Neuron (in vitro differentiated cells): ENCODE data around the gene FHOD3.
A peak's percentile ranks its signal among the peaks of the same experiment; 100 is the strongest.

Experiments
- H2AFZ ChIP-seq: one replicate; pipeline ENCODE4 v1.6.1; 2013; ENCODE audit warnings: low read depth, mild to moderate bottlenecking, inconsistent platforms, low read length, moderate library complexity
- H3K27me3 ChIP-seq: one replicate; pipeline ENCODE4 v1.6.1; 2013; ENCODE audit warnings: low read length; ENCODE audit not compliant: insufficient read depth
- H3K36me3 ChIP-seq: one replicate; pipeline ENCODE4 v1.6.1; 2013; ENCODE audit warnings: low read length; ENCODE audit not compliant: insufficient read depth
- H3K4me1 ChIP-seq: one replicate; pipeline ENCODE4 v1.6.1; 2013; ENCODE audit warnings: low read length; ENCODE audit not compliant: insufficient read depth
- H3K4me3 ChIP-seq: 2 replicates; pipeline ENCODE4 v1.5.1; 2013; ENCODE audit warnings: mild to moderate bottlenecking, low read length, moderate library complexity
- H3K9me3 ChIP-seq: one replicate; pipeline ENCODE4 v1.6.1; 2013; ENCODE audit warnings: low read length

FHOD3 gene

DNA sequence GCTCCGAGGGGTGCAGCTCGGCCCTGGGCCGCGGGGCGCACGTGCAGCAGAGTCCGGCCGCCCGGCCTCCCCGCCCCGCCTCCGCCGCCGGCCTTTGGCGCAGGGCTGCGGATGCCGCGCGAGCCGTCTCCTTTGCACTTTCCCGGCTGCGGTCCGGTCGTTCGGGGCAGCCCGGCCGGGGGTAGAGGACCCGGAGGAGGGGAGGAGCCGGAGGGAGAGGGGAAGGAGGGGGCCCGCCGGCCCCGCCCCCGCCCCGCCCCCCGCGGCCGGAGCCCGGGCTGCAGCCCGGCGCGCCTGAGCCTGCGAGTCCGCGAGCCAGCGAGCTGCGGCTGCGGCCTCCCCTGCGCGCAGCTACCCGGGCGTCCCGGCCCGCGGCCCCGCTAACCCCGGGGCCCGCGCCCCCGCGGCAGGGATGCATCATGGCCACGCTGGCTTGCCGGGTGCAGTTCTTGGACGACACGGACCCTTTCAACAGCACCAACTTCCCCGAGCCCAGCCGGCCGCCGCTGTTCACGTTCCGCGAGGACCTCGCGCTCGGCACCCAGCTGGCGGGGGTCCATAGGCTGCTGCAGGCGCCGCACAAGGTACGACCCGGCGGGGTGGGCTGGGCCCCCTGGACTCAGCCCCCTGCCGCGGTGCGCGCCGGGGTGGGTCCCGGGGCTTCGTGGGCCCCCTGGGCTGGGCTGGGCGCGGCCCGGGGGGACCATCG, at the start of gene FHOD3:
TSS of gene FHOD3 (plus strand) at position 297 of the 709 bp plus-strand sequence. CDS start at position 420, 123 bp downstream.
- Histone ChIP-seq H2AFZ (peak within 1 kb of the TSS; percentile 62), H3K36me3 (no peaks in the 10 kb centered on the region), H3K4me1 (peaks cover 12% of the 10 kb centered on the region), H3K27me3 (no peaks in the 10 kb centered on the region), H3K9me3 (peaks cover 4% of the 10 kb centered on the region), H3K4me3 (peak within 1 kb of the TSS; percentile 89)

DNA sequence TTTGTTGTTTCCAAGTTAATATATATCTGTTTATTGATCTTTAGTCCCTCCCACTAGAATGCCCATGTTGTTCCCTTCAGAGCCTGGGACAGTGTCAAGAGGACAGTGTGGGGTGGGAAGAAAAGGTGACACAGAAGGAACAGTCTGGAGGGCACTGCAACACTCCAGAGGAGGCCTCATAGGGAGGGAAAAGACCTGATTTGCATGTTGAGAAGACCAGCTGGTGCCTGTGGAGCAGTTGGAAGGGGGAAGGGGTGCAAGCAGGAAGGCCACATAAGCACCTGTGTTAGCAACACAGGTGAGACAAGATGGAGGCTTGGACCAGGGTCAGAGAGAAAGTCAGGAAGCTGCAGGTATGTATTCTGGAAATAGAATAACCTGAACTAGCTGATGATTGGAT, 48.1 kb upstream of the FHOD3 start:
- Histone ChIP-seq H3K4me3 (no peak overlapping the region), H3K36me3 (no peaks in the 10 kb centered on the region), H2AFZ (no peak overlapping the region), H3K27me3 (no peaks in the 10 kb centered on the region), H3K4me1 (no peaks in the 10 kb centered on the region), H3K9me3 (no peaks in the 10 kb centered on the region)

DNA sequence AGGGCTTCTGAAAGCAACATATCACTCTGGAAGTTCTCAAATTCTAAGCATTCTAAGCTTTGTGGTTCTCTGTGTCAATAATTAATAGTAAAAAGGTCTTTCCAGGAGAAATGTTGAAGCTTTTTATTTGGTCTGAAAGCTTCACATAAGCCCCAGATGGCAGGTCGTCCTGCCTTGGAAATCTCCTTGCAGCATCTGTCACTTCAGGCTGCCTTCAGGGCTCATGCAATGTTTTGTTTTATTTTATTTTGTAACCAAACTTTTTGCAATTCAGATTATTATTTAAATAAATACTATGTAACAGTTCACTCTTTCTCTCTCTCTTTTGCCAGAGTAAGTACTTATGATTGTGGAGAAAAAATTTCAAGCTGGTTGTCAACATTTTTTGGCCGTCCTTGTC, 46.7 kb upstream of the FHOD3 start:
- Histone ChIP-seq H3K4me1 (peaks cover 7% of the 10 kb centered on the region), H3K4me3 (no peak overlapping the region), H3K27me3 (no peaks in the 10 kb centered on the region), H3K9me3 (no peaks in the 10 kb centered on the region), H3K36me3 (no peaks in the 10 kb centered on the region), H2AFZ (no peak overlapping the region)

DNA sequence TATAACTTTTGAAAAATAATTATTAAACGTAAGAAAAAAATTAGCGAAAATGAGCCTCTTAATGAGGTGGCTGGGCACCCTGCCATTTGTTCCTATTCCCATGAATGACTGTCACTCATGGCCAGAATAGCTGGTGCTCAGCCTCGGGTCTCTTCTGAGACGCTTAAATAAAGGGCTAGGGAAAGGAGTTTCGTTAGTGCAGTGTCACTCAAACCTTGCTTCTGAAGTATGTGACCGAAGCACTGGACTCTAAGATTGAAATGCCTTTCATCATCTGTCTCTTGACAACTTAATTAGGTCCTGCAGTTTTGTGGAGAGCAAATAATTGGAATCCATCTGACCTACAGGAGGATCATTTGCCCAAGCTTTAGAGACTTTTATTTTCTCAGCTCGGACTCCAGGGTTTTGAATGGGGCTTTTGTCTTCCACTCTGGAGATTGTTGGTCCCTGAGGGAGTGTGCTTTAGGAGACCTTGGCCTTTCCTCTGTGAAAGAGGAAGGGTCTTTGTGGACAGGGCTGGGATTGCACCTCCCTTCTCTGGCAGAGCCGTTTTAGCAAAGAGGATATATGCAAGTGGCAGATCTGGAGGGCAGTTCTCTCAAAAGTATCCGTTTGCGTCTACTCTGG, 42.3 kb upstream of the FHOD3 start:
- Histone ChIP-seq H2AFZ (no peak overlapping the region), H3K4me1 (peaks cover 7% of the 10 kb centered on the region), H3K36me3 (no peaks in the 10 kb centered on the region), H3K9me3 (no peaks in the 10 kb centered on the region), H3K4me3 (no peak overlapping the region), H3K27me3 (peaks cover 3% of the 10 kb centered on the region)

DNA sequence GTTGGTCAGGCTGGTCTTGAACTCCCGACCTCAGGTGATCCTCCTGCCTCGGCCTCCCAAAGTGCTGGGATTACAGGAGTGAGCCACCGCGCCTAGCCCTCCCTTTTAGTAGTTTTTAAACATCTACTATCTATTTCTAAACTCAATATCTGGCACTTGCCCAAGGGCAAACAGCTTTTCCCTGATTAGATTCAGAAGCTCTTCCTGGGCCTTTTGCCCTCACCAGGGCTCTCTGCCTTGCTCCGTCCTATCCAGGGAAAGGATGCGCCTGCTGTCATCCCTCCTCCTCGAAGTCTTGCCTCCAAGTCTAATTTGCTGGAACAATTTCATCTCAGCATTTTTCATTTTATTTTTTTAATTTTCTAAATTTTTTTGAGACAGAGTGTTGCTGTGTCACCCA, 41.4 kb upstream of the FHOD3 start:
- Histone ChIP-seq H3K4me3 (no peak overlapping the region), H3K36me3 (no peaks in the 10 kb centered on the region), H3K4me1 (peaks cover 7% of the 10 kb centered on the region), H3K9me3 (no peaks in the 10 kb centered on the region), H3K27me3 (peaks cover 3% of the 10 kb centered on the region), H2AFZ (no peak overlapping the region)

DNA sequence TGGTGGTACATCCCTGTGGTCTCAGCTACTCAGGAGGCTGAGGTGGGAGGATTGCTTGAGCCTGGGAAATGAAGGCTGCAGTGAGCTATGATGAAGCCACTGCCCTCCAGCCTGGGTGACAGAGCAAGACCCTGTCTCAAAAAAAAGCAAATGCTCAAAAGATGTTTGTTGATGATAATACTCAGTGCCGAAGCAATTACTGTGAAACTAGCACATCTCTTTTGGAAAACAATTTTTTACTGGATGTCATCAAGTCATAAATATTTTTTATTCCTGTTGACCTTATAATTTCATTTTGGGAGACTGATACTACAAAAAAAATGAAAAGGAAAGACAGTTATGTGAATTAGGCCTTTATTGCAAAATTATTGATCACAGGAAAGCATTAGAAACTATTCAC, 34.5 kb upstream of the FHOD3 start:
- Histone ChIP-seq H2AFZ (no peak overlapping the region), H3K4me3 (no peak overlapping the region), H3K27me3 (no peaks in the 10 kb centered on the region), H3K4me1 (no peaks in the 10 kb centered on the region), H3K9me3 (no peaks in the 10 kb centered on the region), H3K36me3 (no peaks in the 10 kb centered on the region)

DNA sequence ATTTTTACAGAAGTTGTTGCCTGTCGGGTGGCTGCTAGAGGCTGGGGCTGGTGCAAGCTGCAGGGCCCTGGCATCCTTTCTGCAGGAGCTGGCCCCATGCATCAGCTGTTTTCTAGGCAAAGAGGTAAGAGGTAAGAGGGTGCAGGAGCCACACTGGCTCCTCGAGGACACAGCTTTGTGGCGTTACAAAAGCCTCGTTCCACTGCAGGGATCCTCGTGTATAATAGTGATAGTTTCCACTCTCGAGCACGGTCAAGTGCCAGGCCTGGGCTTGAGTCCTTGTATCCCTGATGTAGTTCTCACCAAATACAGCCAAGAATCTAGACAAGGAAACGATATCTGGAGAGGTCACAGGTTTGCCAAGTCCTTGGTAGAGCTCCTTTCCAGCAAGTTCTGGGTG, 33.2 kb upstream of the FHOD3 start:
- no peaks in the 10 kb centered on the region for H3K36me3 ChIP-seq
- no peaks in the 10 kb centered on the region for H3K4me1 ChIP-seq
- no peaks in the 10 kb centered on the region for H3K27me3 ChIP-seq
- H3K4me3 ChIP-seq: no peak overlapping the region
- no peaks in the 10 kb centered on the region for H3K9me3 ChIP-seq
- H2AFZ ChIP-seq: no peak overlapping the region

DNA sequence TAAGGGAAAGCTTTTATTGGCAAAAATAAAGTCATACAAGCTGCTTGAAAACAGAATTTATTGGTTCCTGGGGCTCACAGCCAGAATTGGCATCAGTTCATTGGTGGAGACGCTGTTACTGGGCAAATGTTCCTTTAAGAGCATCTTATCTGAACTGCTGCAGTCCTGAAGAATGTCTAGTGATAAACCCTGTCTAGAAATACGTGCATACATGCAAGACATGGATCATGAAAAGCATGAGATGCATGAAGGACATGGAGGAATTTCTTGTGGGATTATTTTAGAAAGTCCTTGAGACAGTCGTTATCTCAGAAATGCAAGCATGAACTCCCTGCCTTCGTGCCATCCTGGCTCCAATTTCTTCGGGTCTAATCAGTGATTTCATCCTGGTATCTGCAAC, 32.5 kb upstream of the FHOD3 start:
- H3K27me3 ChIP-seq: no peaks in the 10 kb centered on the region
- H2AFZ ChIP-seq: no peak overlapping the region
- no peak overlapping the region for H3K4me3 ChIP-seq
- no peaks in the 10 kb centered on the region for H3K9me3 ChIP-seq
- no peaks in the 10 kb centered on the region for H3K4me1 ChIP-seq
- no peaks in the 10 kb centered on the region for H3K36me3 ChIP-seq

DNA sequence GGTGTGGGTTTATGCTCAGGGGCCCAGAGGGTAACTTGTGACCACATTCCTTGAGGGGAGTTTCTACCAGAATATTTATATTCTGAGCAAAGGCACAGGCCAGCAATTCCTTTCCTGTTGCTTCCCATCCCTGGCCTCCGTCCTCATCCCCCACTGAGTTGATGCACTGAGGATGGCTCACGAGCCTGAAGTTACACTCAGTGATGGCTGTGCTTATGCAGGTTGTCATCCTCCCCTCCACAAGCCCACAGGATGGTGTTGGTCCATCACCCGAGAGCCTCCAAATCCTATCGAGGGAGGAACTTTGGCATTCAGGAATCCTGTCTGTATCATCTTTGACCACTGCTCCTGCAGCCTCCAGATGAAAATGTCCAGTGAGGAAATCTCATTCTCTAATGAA, 28.4 kb upstream of the FHOD3 start:
- Histone ChIP-seq H3K4me1 (no peaks in the 10 kb centered on the region), H2AFZ (no peak overlapping the region), H3K9me3 (no peaks in the 10 kb centered on the region), H3K4me3 (no peak overlapping the region), H3K36me3 (no peaks in the 10 kb centered on the region), H3K27me3 (no peaks in the 10 kb centered on the region)

DNA sequence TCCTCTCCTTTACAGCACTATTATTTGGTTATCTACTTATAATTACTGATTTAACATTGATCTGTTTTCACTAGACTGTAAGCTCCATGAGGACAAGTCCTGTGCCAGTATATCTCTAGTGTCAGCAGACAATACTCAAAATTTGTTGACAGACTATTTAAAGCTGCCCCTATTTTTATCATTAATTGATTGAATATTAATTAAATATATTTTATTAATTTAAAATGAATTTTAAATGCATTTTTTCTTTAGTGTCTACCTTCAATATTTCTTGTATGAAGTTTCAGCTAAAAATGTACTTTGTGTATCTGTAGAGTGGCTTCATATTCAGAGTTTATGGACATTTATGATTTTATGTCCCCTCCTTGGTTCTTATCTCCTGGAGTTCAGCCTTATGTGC, 26.4 kb upstream of the FHOD3 start:
- H3K4me3 ChIP-seq: no peak overlapping the region
- H3K27me3 ChIP-seq: no peaks in the 10 kb centered on the region
- no peaks in the 10 kb centered on the region for H3K4me1 ChIP-seq
- no peaks in the 10 kb centered on the region for H3K9me3 ChIP-seq
- H3K36me3 ChIP-seq: no peaks in the 10 kb centered on the region
- no peak overlapping the region for H2AFZ ChIP-seq

DNA sequence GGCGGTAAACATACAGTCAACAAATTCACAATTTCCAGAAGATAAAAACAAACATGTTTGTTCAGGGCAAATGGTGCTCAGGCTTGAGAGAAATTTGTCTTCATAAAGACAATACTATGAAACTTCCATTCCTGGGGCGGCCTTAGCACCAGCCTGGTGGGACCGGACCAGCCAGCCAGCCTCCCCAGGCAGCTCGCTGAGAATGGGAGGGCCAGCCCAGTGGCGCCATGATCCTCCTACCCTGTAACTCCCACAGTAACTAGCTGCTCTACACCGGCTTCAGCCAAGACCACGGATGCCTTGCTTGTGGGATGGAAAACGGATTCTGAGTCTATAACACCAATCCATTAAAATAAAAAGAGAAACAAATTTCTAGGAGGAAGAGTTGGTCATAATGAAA, 24.2 kb upstream of the FHOD3 start:
- no peaks in the 10 kb centered on the region for H3K4me1 ChIP-seq
- H3K36me3 ChIP-seq: no peaks in the 10 kb centered on the region
- no peak overlapping the region for H2AFZ ChIP-seq
- no peaks in the 10 kb centered on the region for H3K9me3 ChIP-seq
- H3K4me3 ChIP-seq: no peak overlapping the region
- H3K27me3 ChIP-seq: no peaks in the 10 kb centered on the region

DNA sequence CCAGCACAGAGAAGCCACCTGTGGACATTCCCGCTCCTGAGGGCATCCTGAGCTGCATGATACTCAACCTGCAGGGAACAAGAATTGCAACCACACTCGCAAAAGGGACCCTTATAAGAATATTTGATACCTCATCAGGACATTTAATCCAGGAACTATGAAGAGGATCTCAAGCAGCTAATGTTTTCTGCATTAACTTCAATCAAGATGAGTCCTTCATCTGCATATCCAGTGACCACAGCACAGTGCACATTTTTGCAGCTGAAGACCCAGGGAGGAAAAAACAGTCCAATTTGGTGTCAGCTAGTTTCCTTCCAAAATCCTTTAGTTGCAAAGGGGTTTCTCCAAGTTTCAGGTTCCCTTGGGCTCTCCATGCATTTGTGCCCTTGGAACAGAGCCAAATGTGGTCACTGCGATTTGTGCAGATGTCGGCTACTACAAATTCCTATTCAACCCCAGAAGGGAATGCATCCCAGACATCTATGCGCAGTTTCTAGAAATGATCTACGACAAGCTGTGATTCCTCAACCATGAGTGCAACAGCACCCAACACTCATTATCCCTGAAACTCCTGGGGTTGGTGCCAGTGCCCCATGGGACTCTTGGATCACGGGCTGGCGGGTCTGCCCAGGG, 23.3 kb upstream of the FHOD3 start:
- Histone ChIP-seq H2AFZ (no peak overlapping the region), H3K27me3 (no peaks in the 10 kb centered on the region), H3K9me3 (no peaks in the 10 kb centered on the region), H3K4me3 (no peak overlapping the region), H3K36me3 (no peaks in the 10 kb centered on the region), H3K4me1 (no peaks in the 10 kb centered on the region)

DNA sequence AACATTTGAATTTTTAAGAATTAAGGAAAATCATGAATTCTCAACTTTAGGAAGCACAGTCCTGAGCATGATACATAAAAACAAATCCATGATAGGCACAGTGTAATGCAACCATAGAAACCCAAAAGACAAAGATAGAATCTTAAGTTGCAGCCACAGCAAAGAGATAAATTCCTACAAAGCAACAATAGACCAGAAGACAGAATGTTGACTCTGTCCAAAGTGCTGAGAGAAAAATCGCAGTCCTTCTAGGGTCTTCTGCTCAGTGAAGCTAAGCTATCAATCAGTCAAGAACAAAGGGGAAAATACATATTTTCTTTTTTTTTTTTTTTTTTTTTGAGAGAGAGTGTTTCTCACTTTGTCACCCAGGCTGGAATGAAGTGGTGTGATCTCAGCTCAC, 22.0 kb upstream of the FHOD3 start:
- Histone ChIP-seq H2AFZ (no peak overlapping the region), H3K9me3 (no peaks in the 10 kb centered on the region), H3K27me3 (no peaks in the 10 kb centered on the region), H3K36me3 (no peaks in the 10 kb centered on the region), H3K4me3 (no peak overlapping the region), H3K4me1 (no peaks in the 10 kb centered on the region)
